HFFc6 (cell line): ENCODE data around the gene ANTXR2. TPM values are rescaled to one million over a fixed set of nuclear protein-coding genes. Genes with fewer than 3 reads are reported as not detected.

Experiments used
- DNase-seq: peaks from one replicate; pipeline ENCODE4 v3.0.0-alpha.2; 2018
- H3K27ac Mint-ChIP-seq: 2 replicates; pipeline ENCODE4 v1.8.0; 2020; ENCODE audit warnings: mild to moderate bottlenecking, mixed read lengths
- H3K27me3 Mint-ChIP-seq: 2 replicates; pipeline ENCODE4 v1.8.0; 2021; ENCODE audit warnings: mild to moderate bottlenecking, moderate library complexity, mixed read lengths; ENCODE audit not compliant: insufficient read depth
- H3K36me3 Mint-ChIP-seq: 2 replicates; pipeline ENCODE4 v1.8.0; 2021; ENCODE audit warnings: low read depth, mixed read lengths
- H3K4me1 Mint-ChIP-seq: 2 replicates; pipeline ENCODE4 v1.8.0; 2020; ENCODE audit warnings: low read depth, mixed read lengths
- H3K4me3 Mint-ChIP-seq: 2 replicates; pipeline ENCODE4 v1.8.0; 2020; ENCODE audit warnings: mild to moderate bottlenecking, moderate library complexity, mixed read lengths
- H3K9me3 Mint-ChIP-seq: 2 replicates; pipeline ENCODE4 v1.8.0; 2020; ENCODE audit warnings: mild to moderate bottlenecking, mixed read lengths
- total RNA-seq, 6 experiments: library from RNA; stranded (reverse); fragmentation: NEBNext Ultra II Directional; extraction: Animal tissue kit (Norgen Biotek cat#: 25700); gene quantifications; 2 replicates in 1 of 6; 3 replicates in 5 of 6; pipeline ENCODE4 v1.2.3, GENCODE V29; 2021
- TF ChIP-seq, protein P1 (sequence below): fragments of 200-600 bp; sonication (generic); IDR thresholded peaks from 2 replicates; pipeline ENCODE4 v1.5.0; 2021; ENCODE audit warnings: antibody characterized with exemption, mild to moderate bottlenecking

ANTXR2 gene
- total RNA-seq, 6 experiments from 2014 or later, result 137 to 198 (median 144) TPM

DNA sequence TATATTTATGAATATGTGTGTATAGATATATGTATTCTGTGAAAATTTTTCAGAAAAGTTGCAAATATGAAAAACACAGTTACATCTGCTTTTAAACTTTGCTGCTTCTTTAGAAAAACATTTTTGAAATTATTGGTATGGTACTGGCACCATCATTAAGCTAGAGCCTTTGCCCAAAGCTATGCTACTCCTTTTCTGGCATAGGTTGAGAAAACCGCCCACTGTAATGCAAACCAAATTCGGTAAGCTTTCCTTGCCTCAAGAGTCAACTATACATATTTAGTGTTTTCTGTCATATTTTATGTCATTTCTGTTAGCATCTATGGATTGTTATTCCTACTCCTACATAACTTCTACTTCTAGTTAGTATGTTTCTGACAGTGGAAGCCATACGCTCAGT, 50.7 kb downstream of the ANTXR2 start:
- Mint-ChIP-seq H3K9me3 (no peaks in the 10 kb centered on the region), H3K4me3 (no peak overlapping the region), H3K36me3 (peaks cover 31% of the 10 kb centered on the region), H3K27ac (peak overlapping the region; percentile 66), H3K27me3 (no peaks in the 10 kb centered on the region), H3K4me1 (peaks cover 38% of the 10 kb centered on the region)
- TF ChIP-seq, protein P1, sequence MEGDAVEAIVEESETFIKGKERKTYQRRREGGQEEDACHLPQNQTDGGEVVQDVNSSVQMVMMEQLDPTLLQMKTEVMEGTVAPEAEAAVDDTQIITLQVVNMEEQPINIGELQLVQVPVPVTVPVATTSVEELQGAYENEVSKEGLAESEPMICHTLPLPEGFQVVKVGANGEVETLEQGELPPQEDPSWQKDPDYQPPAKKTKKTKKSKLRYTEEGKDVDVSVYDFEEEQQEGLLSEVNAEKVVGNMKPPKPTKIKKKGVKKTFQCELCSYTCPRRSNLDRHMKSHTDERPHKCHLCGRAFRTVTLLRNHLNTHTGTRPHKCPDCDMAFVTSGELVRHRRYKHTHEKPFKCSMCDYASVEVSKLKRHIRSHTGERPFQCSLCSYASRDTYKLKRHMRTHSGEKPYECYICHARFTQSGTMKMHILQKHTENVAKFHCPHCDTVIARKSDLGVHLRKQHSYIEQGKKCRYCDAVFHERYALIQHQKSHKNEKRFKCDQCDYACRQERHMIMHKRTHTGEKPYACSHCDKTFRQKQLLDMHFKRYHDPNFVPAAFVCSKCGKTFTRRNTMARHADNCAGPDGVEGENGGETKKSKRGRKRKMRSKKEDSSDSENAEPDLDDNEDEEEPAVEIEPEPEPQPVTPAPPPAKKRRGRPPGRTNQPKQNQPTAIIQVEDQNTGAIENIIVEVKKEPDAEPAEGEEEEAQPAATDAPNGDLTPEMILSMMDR, result no peak
- DNase-seq, result no peak

DNA sequence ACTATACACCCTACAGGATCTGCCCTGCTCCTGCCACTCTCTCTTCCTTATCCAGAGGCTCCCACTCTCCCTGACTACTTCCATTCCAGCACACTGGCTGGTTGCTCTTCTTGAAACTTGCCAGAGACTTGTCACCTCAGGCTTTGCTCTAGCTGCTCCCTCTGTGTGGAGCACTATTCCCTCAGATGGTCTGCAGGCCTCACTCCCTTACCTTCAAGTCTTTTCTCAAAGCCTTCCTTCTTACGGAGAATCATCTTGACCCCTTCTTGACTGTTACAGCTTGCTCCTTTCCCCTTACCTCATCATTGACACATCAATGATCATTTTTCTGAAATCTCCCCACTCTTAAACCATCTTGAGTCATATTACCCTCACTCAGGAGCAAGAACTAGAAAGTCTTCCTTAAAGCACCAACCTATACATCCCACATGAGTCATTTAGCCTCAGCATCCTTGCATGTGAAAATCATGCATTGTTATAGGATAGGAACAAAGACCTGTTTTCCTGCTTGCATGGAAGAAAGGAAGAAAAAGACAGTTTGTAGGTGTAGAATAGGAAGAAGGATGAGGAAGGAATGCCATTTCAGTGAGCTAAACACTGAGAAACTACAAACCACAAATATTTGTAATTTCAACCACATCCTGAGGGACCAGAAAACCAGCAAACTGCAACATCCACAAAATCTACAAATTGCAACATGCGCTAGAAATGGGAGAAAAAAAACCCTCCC, 55.7 kb downstream of the ANTXR2 start:
- H3K27ac Mint-ChIP-seq, result no peak overlapping the region
- H3K4me3 Mint-ChIP-seq, result no peak overlapping the region; the same call in 1 of the 2 replicates
- DNase-seq, result peak; percentile 83
- peaks cover 5% of the 10 kb centered on the region for H3K36me3 Mint-ChIP-seq
- H3K27me3 Mint-ChIP-seq, result no peaks in the 10 kb centered on the region
- TF ChIP-seq, protein P1, result no peak
- no peaks in the 10 kb centered on the region for H3K9me3 Mint-ChIP-seq
- H3K4me1 Mint-ChIP-seq, result peaks cover 31% of the 10 kb centered on the region

DNA sequence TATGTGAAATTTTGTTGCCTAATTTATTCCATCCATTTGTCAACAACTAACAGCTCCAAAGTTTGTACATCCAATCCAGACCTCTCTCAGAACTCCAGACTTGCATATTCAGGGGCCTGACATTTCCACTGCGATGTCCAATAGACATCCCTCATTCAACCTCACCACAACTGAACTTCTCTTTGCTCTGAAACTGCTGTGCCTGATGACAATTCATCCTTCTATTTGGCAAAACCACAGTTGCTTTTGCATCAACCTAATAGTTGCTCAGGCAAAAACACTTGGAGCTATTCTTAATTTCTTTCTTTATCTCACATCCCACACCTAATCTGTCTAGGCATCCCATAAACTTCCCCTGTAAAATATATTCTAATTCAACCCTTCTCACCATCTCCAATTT, 56.5 kb downstream of the ANTXR2 start:
- no peak overlapping the region for H3K27ac Mint-ChIP-seq
- TF ChIP-seq, protein P1, result no peak
- peak; percentile 25 for DNase-seq
- H3K4me3 Mint-ChIP-seq, result no peak overlapping the region
- no peaks in the 10 kb centered on the region for H3K9me3 Mint-ChIP-seq
- H3K36me3 Mint-ChIP-seq, result peaks cover 7% of the 10 kb centered on the region; the same call in 1 of the 2 replicates
- peaks cover 31% of the 10 kb centered on the region for H3K4me1 Mint-ChIP-seq
- no peaks in the 10 kb centered on the region for H3K27me3 Mint-ChIP-seq

DNA sequence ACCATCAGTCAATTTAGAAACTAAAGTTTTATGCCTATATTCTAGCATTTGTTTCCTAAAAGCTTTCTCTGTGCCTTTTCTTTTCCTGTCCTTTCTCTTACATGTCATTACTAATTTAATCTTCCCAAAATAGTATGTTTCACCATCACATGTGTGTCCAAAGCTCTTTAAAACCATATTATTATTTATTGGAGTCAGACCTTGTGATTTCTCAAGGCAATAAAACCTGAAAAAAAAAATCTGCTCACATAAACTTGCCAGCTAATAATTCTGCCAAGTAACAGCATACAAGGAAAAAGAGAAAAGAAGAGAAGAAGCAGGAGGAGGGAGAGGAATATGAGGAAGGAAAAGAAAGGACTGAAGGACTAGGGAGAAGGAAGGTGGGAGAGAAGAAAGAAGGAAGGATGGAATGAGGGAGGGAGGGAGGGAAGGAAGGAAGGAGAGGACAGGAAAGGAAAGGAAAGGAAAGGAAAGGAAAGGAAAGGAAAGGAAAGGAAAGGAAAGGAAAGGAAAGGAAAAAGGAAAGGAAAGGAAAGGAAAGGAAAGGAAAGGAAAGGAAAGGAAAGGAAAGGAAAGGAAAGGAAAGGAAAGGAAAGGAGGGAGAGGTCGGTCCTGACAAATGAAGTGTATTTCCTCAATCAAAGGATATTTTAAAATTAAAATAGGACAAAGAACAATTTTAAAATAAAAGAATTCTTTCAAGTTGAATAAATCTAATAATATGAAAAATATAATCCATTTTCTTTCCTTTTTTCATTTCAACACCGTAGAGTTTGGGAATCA, 57.4 kb downstream of the ANTXR2 start:
- Mint-ChIP-seq H3K4me3 (no peak overlapping the region), H3K27me3 (no peaks in the 10 kb centered on the region), H3K4me1 (peaks cover 32% of the 10 kb centered on the region), H3K9me3 (no peaks in the 10 kb centered on the region), H3K27ac (no peak overlapping the region), H3K36me3 (peaks cover 11% of the 10 kb centered on the region; the same call in 1 of the 2 replicates)
- DNase-seq, result no peak
- TF ChIP-seq, protein P1, result no peak

DNA sequence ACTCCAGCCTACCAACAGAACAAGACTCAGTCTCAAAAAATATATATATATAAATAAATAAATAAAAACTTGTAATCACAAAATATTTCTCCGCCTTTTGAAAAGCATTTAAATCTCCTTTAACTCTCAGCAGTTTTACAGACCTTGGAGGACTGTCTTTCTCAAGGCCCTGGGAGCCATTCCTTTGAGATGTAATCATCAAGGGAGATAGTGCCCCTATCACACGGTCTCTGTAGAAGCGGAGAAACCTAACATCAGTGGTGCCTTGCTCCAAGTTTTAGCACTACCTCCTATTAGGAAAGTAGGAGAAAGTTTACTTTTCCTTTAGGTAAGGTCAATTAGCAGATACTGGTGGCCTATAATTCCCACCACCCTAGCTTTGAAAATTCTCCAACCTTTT, 58.5 kb downstream of the ANTXR2 start:
- TF ChIP-seq, protein P1, result no peak
- no peak for DNase-seq

More for the DNA sequence above, 58.5 kb downstream of the ANTXR2 start:
- Mint-ChIP-seq H3K36me3 (peaks cover 20% of the 10 kb centered on the region), H3K9me3 (no peaks in the 10 kb centered on the region), H3K4me1 (peaks cover 37% of the 10 kb centered on the region), H3K27ac (no peak overlapping the region), H3K27me3 (no peaks in the 10 kb centered on the region), H3K4me3 (no peak overlapping the region)
